BLaER1 (cell line): ENCODE data around the gene OAS1.
"Not testable (repeated sequence)": the region's sequence is repeated elsewhere in the genome, so short reads cannot be mapped to it uniquely, and the experiment has no call there.

ENCODE experiments used
- H3K27ac ChIP-seq: shearing (Covaris generic); formaldehyde crosslinking; 2 replicates; pipeline ENCODE4 v1.8.1; 2022
- H3K27me3 ChIP-seq: shearing (Covaris generic); formaldehyde crosslinking; 2 replicates; pipeline ENCODE4 v1.8.1; 2022
- H3K36me3 ChIP-seq: shearing (Covaris generic); formaldehyde crosslinking; 2 replicates; pipeline ENCODE4 v1.8.1; 2022
- H3K4me1 ChIP-seq: shearing (Covaris generic); formaldehyde crosslinking; 2 replicates; pipeline ENCODE4 v1.8.1; 2022
- H3K4me2 ChIP-seq: shearing (Covaris generic); formaldehyde crosslinking; 2 replicates; pipeline ENCODE4 v1.8.1; 2022
- H3K4me3 ChIP-seq: shearing (Covaris generic); formaldehyde crosslinking; 2 replicates; pipeline ENCODE4 v1.8.1; 2022
- H3K9ac ChIP-seq: shearing (Covaris generic); formaldehyde crosslinking; 2 replicates; pipeline ENCODE4 v1.8.1; 2022
- H3K9me3 ChIP-seq: shearing (Covaris generic); formaldehyde crosslinking; 2 replicates; pipeline ENCODE4 v1.8.1; 2022
- H4K20me1 ChIP-seq: shearing (Covaris generic); formaldehyde crosslinking; 2 replicates; pipeline ENCODE4 v1.8.1; 2022
- Cebpa-rat ChIP-seq: shearing (Covaris generic); IDR thresholded peaks from 2 replicates; pipeline ENCODE4 v1.8.1; 2022

OAS1 gene

GRCh38 chr12:112942572-112942971 lies 35.8 kb downstream of the OAS1 start:
- H3K9me3 ChIP-seq = no peaks in the 10 kb centered on the region
- no peaks in the 10 kb centered on the region for H4K20me1 ChIP-seq
- peaks cover 24% of the 10 kb centered on the region for H3K4me1 ChIP-seq
- no peak overlapping the region for H3K4me2 ChIP-seq
- H3K4me3 ChIP-seq = no peak overlapping the region
- H3K36me3 ChIP-seq = peaks cover 32% of the 10 kb centered on the region
- TF ChIP-seq Cebpa-rat = no peak
- no peaks in the 10 kb centered on the region for H3K27me3 ChIP-seq
- H3K27ac ChIP-seq = no peak overlapping the region
- no peak overlapping the region for H3K9ac ChIP-seq

DNA sequence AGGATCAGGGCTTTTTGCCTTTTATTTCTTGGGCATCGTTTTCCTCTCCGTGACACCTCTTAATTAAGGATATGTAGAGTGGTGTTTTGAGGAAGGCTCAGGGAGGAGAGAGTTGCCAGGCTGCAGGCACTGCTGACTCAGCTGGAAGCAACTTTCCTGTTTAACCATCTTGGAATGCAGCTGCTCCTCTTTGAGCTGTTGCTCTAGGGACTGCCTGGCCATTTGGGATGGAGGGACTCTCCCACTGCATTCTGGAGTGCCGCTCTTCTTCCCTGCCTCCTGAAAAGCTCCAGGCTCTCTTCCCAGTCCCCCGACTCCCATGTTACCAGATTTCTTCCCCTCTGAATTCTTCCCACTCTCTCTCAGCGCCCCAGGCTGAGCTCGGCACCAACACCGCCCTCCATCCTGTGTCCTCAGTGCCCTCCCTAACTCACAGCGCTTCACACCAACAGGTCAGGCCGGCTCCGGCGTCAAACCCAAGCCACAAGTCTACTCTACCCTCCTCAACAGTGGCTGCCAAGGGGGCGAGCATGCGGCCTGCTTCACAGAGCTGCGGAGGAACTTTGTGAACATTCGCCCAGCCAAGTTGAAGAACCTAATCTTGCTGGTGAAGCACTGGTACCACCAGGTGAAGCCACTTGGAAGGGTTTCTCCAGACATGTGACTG lies 37.4 kb downstream of the OAS1 start:
- Histone ChIP-seq H3K9ac (no peak overlapping the region), H3K4me3 (no peak overlapping the region), H3K36me3 (peaks cover 45% of the 10 kb centered on the region), H3K9me3 (no peaks in the 10 kb centered on the region), H3K4me1 (peaks cover 16% of the 10 kb centered on the region), H3K27ac (no peak overlapping the region), H4K20me1 (no peaks in the 10 kb centered on the region), H3K27me3 (no peaks in the 10 kb centered on the region), H3K4me2 (no peak overlapping the region)
- TF ChIP-seq Cebpa-rat = no peak

DNA sequence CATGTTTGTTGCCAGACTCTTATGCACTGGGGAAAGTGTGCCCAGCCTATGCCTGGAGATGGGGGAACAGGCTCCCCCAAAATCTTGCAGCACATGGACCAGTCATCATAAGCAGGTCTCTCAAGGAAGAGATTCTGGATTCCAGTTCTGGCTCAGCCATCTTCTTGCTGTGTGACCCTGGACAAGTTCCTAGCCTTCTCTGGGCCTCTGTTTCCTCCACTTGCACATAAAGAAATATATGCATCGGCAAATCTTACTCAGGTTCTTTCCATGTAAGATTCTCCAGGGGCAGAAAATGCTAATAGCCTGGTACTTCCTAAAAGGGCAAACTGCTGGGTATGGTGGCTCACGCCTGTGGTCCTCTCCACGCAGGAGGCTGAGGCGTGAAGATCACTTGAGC lies 38.8 kb downstream of the OAS1 start:
- Histone ChIP-seq H3K27ac (no peak overlapping the region), H3K4me3 (no peak overlapping the region), H4K20me1 (no peaks in the 10 kb centered on the region), H3K9me3 (no peaks in the 10 kb centered on the region), H3K4me2 (no peak overlapping the region), H3K27me3 (no peaks in the 10 kb centered on the region), H3K4me1 (peaks cover 2% of the 10 kb centered on the region), H3K9ac (no peak overlapping the region), H3K36me3 (peaks cover 46% of the 10 kb centered on the region)
- TF ChIP-seq Cebpa-rat = no peak

GRCh38 chr12:112946236-112947000 lies 39.7 kb downstream of the OAS1 start:
- Histone ChIP-seq H3K36me3 (peaks cover 48% of the 10 kb centered on the region), H3K27me3 (no peaks in the 10 kb centered on the region), H3K9me3 (no peaks in the 10 kb centered on the region), H3K4me3 (no peak overlapping the region), H3K4me2 (no peak overlapping the region), H3K4me1 (no peaks in the 10 kb centered on the region), H3K27ac (no peak overlapping the region), H4K20me1 (no peaks in the 10 kb centered on the region), H3K9ac (no peak overlapping the region)
- TF ChIP-seq Cebpa-rat = no peak

- H4K20me1 ChIP-seq = no peaks in the 10 kb centered on the region
- peaks cover 6% of the 10 kb centered on the region; the same call in 1 of the 2 replicates for H3K9me3 ChIP-seq
- no peak for TF ChIP-seq Cebpa-rat
- H3K9ac ChIP-seq = no peak overlapping the region
- no peak overlapping the region for H3K4me2 ChIP-seq
- H3K4me3 ChIP-seq = no peak overlapping the region
- H3K27me3 ChIP-seq = no peaks in the 10 kb centered on the region
- H3K27ac ChIP-seq = no peak overlapping the region
- no peaks in the 10 kb centered on the region for H3K4me1 ChIP-seq
- H3K36me3 ChIP-seq = peaks cover 47% of the 10 kb centered on the region
These were observed 40.6 kb downstream of the OAS1 start for GRCh38 chr12:112947314-112947713.

DNA sequence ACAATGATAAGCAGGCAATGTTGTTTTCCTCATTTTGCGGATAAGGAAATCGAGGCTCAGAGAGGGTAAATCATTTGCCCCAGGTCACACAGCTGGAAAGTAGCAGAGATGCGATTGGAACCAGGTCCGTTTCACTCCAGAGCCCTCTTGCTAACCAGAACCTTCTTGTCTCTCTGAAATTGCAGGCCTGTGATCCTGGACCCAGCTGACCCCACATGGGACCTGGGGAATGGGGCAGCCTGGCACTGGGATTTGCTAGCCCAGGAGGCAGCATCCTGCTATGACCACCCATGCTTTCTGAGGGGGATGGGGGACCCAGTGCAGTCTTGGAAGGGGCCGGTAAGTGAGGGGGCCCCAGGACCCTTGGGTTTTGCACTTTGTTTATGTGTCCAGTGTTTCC lies 41.0 kb downstream of the OAS1 start:
- Histone ChIP-seq H3K4me3 (no peak overlapping the region), H3K4me2 (no peak overlapping the region), H3K27me3 (no peaks in the 10 kb centered on the region), H3K9ac (no peak overlapping the region), H3K9me3 (peaks cover 6% of the 10 kb centered on the region; the same call in 1 of the 2 replicates), H3K36me3 (peaks cover 47% of the 10 kb centered on the region), H3K27ac (no peak overlapping the region), H3K4me1 (no peaks in the 10 kb centered on the region), H4K20me1 (no peaks in the 10 kb centered on the region)
- TF ChIP-seq Cebpa-rat = no peak

- Histone ChIP-seq H3K9ac (no peak overlapping the region), H3K4me1 (no peaks in the 10 kb centered on the region), H3K27me3 (no peaks in the 10 kb centered on the region), H3K9me3 (peaks cover 6% of the 10 kb centered on the region; the same call in 1 of the 2 replicates), H3K4me3 (no peak overlapping the region), H4K20me1 (no peaks in the 10 kb centered on the region), H3K36me3 (peaks cover 46% of the 10 kb centered on the region), H3K4me2 (no peak overlapping the region), H3K27ac (no peak overlapping the region)
- no peak for TF ChIP-seq Cebpa-rat
These were observed 42.0 kb downstream of the OAS1 start for GRCh38 chr12:112948806-112949205.

DNA sequence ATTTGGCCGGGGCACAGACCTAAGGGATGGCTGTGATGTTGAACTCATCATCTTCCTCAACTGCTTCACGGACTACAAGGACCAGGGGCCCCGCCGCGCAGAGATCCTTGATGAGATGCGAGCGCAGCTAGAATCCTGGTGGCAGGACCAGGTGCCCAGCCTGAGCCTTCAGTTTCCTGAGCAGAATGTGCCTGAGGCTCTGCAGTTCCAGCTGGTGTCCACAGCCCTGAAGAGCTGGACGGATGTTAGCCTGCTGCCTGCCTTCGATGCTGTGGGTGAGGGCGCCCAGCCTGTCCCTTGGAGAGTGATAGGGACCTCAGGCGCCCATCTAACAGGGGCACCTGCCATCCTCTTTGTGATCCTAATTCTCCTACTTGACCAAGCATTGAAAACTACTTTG lies 43.9 kb downstream of the OAS1 start:
- H3K9me3 ChIP-seq = peaks cover 6% of the 10 kb centered on the region; the same call in 1 of the 2 replicates
- no peak overlapping the region for H3K27ac ChIP-seq
- no peak overlapping the region for H3K4me2 ChIP-seq
- H3K27me3 ChIP-seq = no peaks in the 10 kb centered on the region
- no peaks in the 10 kb centered on the region for H4K20me1 ChIP-seq
- H3K4me3 ChIP-seq = no peak overlapping the region
- TF ChIP-seq Cebpa-rat = no peak
- peaks cover 30% of the 10 kb centered on the region for H3K36me3 ChIP-seq
- H3K4me1 ChIP-seq = no peaks in the 10 kb centered on the region
- no peak overlapping the region for H3K9ac ChIP-seq

- not testable (repeated sequence) for H3K27ac ChIP-seq, H3K4me2 ChIP-seq, H3K9me3 ChIP-seq, H3K9ac ChIP-seq, H3K27me3 ChIP-seq, H4K20me1 ChIP-seq, H3K4me1 ChIP-seq, H3K4me3 ChIP-seq
- H3K36me3 ChIP-seq = peaks cover 24% of the 10 kb centered on the region
These were observed 50.4 kb downstream of the OAS1 start for GRCh38 chr12:112957125-112957524.

DNA sequence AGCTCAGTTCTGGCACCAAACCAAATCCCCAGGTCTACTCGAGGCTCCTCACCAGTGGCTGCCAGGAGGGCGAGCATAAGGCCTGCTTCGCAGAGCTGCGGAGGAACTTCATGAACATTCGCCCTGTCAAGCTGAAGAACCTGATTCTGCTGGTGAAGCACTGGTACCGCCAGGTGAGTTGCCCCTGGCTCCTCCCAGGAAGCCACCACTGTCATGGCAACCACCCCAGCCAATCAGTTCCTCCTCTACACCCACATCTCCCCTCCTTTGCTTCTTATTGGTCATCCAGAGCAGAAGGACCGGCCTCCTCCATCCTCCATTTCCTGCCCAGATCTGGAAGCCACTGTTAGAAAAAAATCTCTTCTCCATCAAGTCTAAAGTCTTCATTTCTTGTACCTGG lies 54.3 kb downstream of the OAS1 start:
- no peak for TF ChIP-seq Cebpa-rat
- Histone ChIP-seq H4K20me1 (no peaks in the 10 kb centered on the region), H3K4me2 (no peak overlapping the region), H3K9me3 (no peaks in the 10 kb centered on the region; the same call in 1 of the 2 replicates), H3K4me1 (no peaks in the 10 kb centered on the region), H3K27me3 (no peaks in the 10 kb centered on the region), H3K27ac (no peak overlapping the region), H3K4me3 (no peak overlapping the region), H3K36me3 (peaks cover 63% of the 10 kb centered on the region), H3K9ac (no peak overlapping the region)
